HG03457 (cell line): ENCODE results near the gene RTBDN.
"Not testable (repeated sequence)": the region's sequence is repeated elsewhere in the genome, so short reads cannot be mapped to it uniquely, and the experiment has no call there.

Experiments
- ATAC-seq: cut with Tn5 transposase; IDR thresholded peaks from one replicate; pipeline ENCODE4 v1.9.1; 2021; ENCODE audit warnings: moderate number of reproducible peaks; ENCODE audit not compliant: unreplicated experiment

The RTBDN gene

GRCh38 chr19:12858041-12858928, 23.9 kb upstream of the RTBDN start:
- ATAC-seq = no peak

GRCh38 chr19:12856653-12857052, 22.3 kb upstream of the RTBDN start:
- ATAC-seq = no peak

GRCh38 chr19:12847159-12848139, 13.1 kb upstream of the RTBDN start:
- ATAC-seq = no peak

GRCh38 chr19:12846613-12847012, 12.2 kb upstream of the RTBDN start:
- not testable (repeated sequence) for ATAC-seq

- no peak for ATAC-seq
Observed at GRCh38 chr19:12843999-12844732, 9.8 kb upstream of the RTBDN start.

GRCh38 chr19:12843328-12843727, 8.9 kb upstream of the RTBDN start:
- ATAC-seq = no peak

- ATAC-seq = no peak
Observed at GRCh38 chr19:12842511-12842910, 8.1 kb upstream of the RTBDN start.

GRCh38 chr19:12841094-12841493, 6.7 kb upstream of the RTBDN start:
- ATAC-seq = no peak

- no peak for ATAC-seq
Observed at GRCh38 chr19:12840091-12841079, 6.0 kb upstream of the RTBDN start.

GRCh38 chr19:12838886-12839756, 4.7 kb upstream of the RTBDN start:
- ATAC-seq = no peak

- ATAC-seq = no peak
Observed at GRCh38 chr19:12838182-12838885, 4.0 kb upstream of the RTBDN start, which contains the start of gene MAST1. MAST1 (plus strand) TSS chr19:12838515; CDS start chr19:12838573, 58 bp downstream.

- ATAC-seq = no peak
Observed at GRCh38 chr19:12837225-12837624, 2.8 kb upstream of the RTBDN start.

- no peak for ATAC-seq
Observed at GRCh38 chr19:12836529-12836863, 2.1 kb upstream of the RTBDN start.

GRCh38 chr19:12834976-12835757, 788 bp upstream of the RTBDN start:
- ATAC-seq = no peak

GRCh38 chr19:12833738-12834565, 427 bp downstream of the RTBDN start:
- no peak for ATAC-seq

- ATAC-seq = no peak
Observed at GRCh38 chr19:12833418-12833737, 1.0 kb downstream of the RTBDN start.

- ATAC-seq = no peak
Observed at GRCh38 chr19:12828494-12828893, 5.9 kb downstream of the RTBDN start.
